ENCODE results near the gene RNASE11. TPM values are rescaled to one million over a fixed set of nuclear protein-coding genes. Genes with fewer than 3 reads are reported as not detected.

RNASE11 gene
- total RNA-seq, 1 donor from 2014 or later = not detected

DNA sequence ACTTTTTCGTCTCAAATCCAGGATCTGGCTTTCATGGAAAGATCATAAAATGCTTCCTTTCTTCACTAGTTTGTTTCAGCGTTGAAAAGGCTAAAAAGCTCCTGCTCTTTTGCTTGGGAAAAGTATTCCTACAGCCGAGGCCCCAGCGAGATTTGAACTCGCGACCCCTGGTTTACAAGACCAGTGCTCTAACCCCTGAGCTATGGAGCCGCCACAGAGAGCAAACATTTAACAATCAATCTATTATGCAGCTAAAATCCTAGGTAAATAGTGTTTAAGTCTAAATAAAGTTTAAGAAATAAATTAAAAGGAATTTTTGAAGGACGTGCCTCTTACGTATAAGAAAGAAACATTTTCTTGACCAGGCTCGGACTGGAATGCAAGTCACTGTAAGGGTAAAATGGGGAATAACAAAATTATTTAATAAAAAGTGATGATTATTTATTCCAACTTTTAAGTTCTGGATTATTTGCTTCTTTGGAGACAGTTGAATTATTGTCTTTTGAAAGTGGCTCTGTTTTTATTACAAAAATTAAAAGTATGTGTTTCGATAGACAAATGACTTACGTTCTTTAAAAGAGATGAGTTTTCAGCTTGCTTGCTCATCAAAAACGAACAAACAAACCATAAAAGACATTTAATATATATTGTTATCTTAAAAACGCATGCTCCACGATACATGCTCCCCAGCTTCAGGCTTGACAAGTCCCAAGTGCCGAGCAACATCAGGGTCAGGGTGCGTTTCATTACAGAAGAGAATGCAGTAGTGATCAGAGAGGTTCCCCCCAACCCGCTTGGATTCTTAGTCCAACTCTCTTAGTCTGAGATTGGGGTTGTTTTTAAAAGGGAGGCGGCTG lies 43.5 kb upstream of the RNASE11 start:
- Mint-ChIP-seq H3K9me3 (ENCODE audit: unreplicated experiment) (no peaks in the 10 kb centered on the region), H3K27me3 (ENCODE audit: unreplicated experiment) (peaks cover 64% of the 10 kb centered on the region), H3K4me3 (ENCODE audit: unreplicated experiment) (peak overlapping the region; percentile 67), H3K4me1 (ENCODE audit: unreplicated experiment) (peaks cover 42% of the 10 kb centered on the region), H3K27ac (ENCODE audit: unreplicated experiment) (no peak overlapping the region), H3K36me3 (ENCODE audit: unreplicated experiment) (peaks cover 2% of the 10 kb centered on the region)
- no peak for DNase-seq (ENCODE audit: extremely low spot score, unreplicated experiment)
- TF ChIP-seq, protein P1, sequence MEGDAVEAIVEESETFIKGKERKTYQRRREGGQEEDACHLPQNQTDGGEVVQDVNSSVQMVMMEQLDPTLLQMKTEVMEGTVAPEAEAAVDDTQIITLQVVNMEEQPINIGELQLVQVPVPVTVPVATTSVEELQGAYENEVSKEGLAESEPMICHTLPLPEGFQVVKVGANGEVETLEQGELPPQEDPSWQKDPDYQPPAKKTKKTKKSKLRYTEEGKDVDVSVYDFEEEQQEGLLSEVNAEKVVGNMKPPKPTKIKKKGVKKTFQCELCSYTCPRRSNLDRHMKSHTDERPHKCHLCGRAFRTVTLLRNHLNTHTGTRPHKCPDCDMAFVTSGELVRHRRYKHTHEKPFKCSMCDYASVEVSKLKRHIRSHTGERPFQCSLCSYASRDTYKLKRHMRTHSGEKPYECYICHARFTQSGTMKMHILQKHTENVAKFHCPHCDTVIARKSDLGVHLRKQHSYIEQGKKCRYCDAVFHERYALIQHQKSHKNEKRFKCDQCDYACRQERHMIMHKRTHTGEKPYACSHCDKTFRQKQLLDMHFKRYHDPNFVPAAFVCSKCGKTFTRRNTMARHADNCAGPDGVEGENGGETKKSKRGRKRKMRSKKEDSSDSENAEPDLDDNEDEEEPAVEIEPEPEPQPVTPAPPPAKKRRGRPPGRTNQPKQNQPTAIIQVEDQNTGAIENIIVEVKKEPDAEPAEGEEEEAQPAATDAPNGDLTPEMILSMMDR (IDR thresholded peaks at IDR 0.05) = no peak

DNA sequence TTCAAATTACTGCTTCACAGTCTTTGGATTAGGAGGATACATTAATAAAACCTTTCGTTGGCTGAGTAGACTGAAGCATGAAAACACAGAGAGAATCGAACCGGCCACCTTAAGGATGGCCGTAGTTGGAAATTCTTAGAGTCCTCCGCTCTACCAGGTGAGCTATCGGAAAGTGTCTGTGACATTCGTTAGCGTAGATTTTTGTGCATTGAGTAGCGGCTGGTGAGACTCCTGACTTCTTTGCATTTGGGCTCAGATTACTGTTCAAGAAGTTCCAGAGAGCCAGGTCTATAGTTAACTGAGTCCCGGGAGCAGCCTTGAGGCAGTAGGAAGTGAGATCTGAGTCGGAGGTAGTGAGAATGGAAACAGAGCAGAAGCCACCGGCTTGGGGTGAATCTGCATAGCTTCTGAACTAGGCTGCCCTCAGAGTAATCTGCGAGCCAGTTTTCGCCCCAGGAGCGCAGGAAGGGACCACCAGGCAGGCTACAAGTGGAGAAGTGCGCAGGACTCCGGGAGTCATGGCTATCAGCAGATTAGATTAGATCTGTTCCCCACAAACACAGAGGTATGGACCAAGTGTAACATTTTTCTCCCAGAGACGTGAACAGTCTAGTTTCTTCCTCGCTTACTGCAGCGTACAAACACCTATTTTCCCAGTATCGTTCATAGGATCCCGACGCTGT lies 42.7 kb upstream of the RNASE11 start:
- no peaks in the 10 kb centered on the region for H3K9me3 Mint-ChIP-seq (ENCODE audit: unreplicated experiment)
- H3K4me3 Mint-ChIP-seq (ENCODE audit: unreplicated experiment) = peak overlapping the region; percentile 53
- TF ChIP-seq, protein P1 (IDR thresholded peaks at IDR 0.05) = no peak
- H3K27ac Mint-ChIP-seq (ENCODE audit: unreplicated experiment) = no peak overlapping the region
- peaks cover 2% of the 10 kb centered on the region for H3K36me3 Mint-ChIP-seq (ENCODE audit: unreplicated experiment)
- no peak for DNase-seq (ENCODE audit: extremely low spot score, unreplicated experiment)
- peaks cover 50% of the 10 kb centered on the region for H3K4me1 Mint-ChIP-seq (ENCODE audit: unreplicated experiment)
- peaks cover 64% of the 10 kb centered on the region for H3K27me3 Mint-ChIP-seq (ENCODE audit: unreplicated experiment)

DNA sequence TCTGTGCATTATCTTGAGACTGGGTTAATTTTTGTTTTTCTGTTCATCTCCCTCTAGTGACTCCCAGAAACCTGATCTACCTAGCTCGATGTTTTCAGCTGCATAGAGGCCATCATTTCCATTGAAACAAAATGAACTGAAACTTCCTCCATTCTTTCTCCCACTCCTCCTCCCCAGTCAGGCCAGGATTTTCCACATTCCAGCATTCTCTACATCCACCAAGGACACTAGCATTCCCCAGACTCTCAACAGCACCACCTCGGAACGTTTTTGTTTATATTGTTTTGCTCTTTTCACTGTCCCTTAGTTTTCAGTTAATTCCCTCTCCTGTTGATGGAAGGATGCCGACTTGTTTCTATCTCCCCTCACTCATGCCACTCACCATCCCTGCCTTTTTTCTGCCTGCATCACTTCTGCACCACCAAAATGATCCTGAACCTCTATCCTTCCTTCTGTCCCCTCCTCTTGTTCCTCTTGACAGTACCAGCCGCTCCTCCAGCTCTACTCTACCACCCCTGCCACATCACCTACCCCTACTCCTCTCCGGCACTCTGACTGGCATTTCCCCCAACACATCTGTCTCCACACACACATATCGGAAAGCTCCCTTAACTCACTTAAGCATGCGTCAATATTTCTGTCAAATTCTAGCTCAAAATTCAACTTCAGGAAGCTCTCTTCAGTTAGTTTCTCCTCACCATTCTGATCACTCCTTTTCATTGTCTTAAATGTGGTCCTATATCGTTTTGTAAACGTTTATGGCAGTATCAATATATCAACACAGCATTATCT lies 40.5 kb upstream of the RNASE11 start:
- Mint-ChIP-seq H3K4me3 (ENCODE audit: unreplicated experiment) (no peak overlapping the region), H3K27me3 (ENCODE audit: unreplicated experiment) (peaks cover 49% of the 10 kb centered on the region), H3K9me3 (ENCODE audit: unreplicated experiment) (no peaks in the 10 kb centered on the region), H3K4me1 (ENCODE audit: unreplicated experiment) (peaks cover 64% of the 10 kb centered on the region), H3K27ac (ENCODE audit: unreplicated experiment) (no peak overlapping the region), H3K36me3 (ENCODE audit: unreplicated experiment) (peaks cover 2% of the 10 kb centered on the region)
- TF ChIP-seq, protein P1 (IDR thresholded peaks at IDR 0.05) = no peak
- DNase-seq (ENCODE audit: extremely low spot score, unreplicated experiment) = no peak

DNA sequence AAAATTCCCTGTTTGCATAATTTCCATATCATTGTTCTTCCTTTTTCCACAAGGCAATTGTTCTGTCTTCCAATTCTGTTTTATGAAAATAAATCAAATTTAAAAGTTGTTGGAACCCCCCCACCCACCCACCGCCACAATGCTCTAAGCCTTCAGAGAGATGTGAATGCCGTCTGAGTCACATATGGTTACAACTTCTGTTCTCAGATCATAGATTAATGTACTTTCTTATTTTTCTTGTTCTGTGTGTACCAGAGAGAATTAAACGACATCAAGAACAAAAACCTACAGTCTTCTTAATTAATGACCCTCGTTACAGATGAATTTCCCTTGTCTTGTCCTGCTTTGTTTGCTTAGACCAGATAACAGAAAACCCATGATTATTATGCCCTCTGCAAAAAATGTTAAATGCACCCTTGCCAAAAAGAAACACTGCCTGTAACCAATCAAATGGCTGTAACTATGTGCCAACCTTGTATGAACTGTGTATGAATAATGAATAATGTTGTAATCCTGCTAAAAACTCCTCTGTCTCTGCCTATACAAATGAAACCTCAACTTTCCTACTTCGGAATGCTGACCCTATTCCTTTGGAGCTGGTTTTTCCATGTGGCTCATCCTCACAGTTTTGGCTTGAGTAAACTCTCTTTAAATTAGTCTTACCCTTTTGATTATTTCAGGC lies 39.7 kb upstream of the RNASE11 start:
- Mint-ChIP-seq H3K36me3 (ENCODE audit: unreplicated experiment) (peaks cover 2% of the 10 kb centered on the region), H3K9me3 (ENCODE audit: unreplicated experiment) (no peaks in the 10 kb centered on the region), H3K27ac (ENCODE audit: unreplicated experiment) (no peak overlapping the region), H3K4me3 (ENCODE audit: unreplicated experiment) (no peak overlapping the region), H3K27me3 (ENCODE audit: unreplicated experiment) (peaks cover 45% of the 10 kb centered on the region), H3K4me1 (ENCODE audit: unreplicated experiment) (peaks cover 57% of the 10 kb centered on the region)
- DNase-seq (ENCODE audit: extremely low spot score, unreplicated experiment) = no peak
- TF ChIP-seq, protein P1 (IDR thresholded peaks at IDR 0.05) = no peak
